IMR-90 (cell line): ENCODE measurements around the gene PTPRG. TPM values are rescaled to one million over a fixed set of nuclear protein-coding genes. Genes with fewer than 3 reads are reported as not detected.

ENCODE experiments used
- ATAC-seq: fragments of 200-7000 bp; cut with Tn5 transposase; 2 replicates; pipeline ENCODE4 v1.9.1; 2020; ENCODE audit warnings: low read depth, mild to moderate bottlenecking, moderate library complexity
- BruUV-seq: library from RNA; stranded (reverse); fragments of 400-500 nt; replicated peaks from 2 replicates; lab custom pipeline; 2021; lab: Mats Ljungman, UMichigan
- CTCF ChIA-PET: fragments of 300-600 bp; formaldehyde crosslinking; extraction: SDS; loops from one replicate; lab custom pipeline; 2021; ENCODE audit warnings: antibody characterized with exemption; lab: Yijun Ruan, JAX
- POLR2A ChIA-PET: fragments of 300-600 bp; sonication (Branson Sonifier 250); formaldehyde crosslinking; loops from one replicate; lab custom pipeline; 2022; ENCODE audit warnings: antibody characterized with exemption; ENCODE audit not compliant: unreplicated experiment; lab: Charles Lee
- DNase-seq: peaks from one replicate; pipeline ENCODE4 v3.0.0; 2013
- H2AFZ ChIP-seq: replicated peaks from 2 replicates; pipeline ENCODE3; 2013; ENCODE audit warnings: low read length, mild to moderate bottlenecking; ENCODE audit not compliant: poor library complexity
- H2AK5ac ChIP-seq: 2 replicates; pipeline ENCODE4 v1.6.1; 2013; ENCODE audit warnings: low read depth, low read length, inconsistent platforms
- H2AK9ac ChIP-seq: replicated peaks from 2 replicates; pipeline ENCODE3; 2013; ENCODE audit warnings: mild to moderate bottlenecking, low read depth, low read length, moderate library complexity; ENCODE audit not compliant: poor library complexity
- H2BK120ac ChIP-seq: 2 replicates; pipeline ENCODE4 v1.6.1; 2013; ENCODE audit warnings: low read depth, low read length, inconsistent platforms
- H2BK15ac ChIP-seq: 3 replicates; pipeline ENCODE4 v1.6.1; 2013; ENCODE audit warnings: low read depth, low read length, inconsistent platforms
- H2BK20ac ChIP-seq: 2 replicates; pipeline ENCODE4 v1.6.1; 2013; ENCODE audit warnings: low read depth, mild to moderate bottlenecking, inconsistent platforms, low read length, moderate library complexity
- H2BK5ac ChIP-seq: 2 replicates; pipeline ENCODE4 v1.6.1; 2013; ENCODE audit warnings: mild to moderate bottlenecking, low read depth, low read length, inconsistent platforms; ENCODE audit not compliant: poor library complexity, severe bottlenecking
- H3K14ac ChIP-seq: replicated peaks from 2 replicates; pipeline ENCODE4 v1.6.1; 2013; ENCODE audit warnings: low read depth, low read length, inconsistent platforms
- H3K18ac ChIP-seq: 2 replicates; pipeline ENCODE4 v1.6.1; 2013; ENCODE audit warnings: low read depth, low read length, control low read depth
- H3K23ac ChIP-seq: 2 replicates; pipeline ENCODE4 v1.6.1; 2013; ENCODE audit warnings: low read depth, low read length, inconsistent platforms
- H3K27ac ChIP-seq: 2 replicates; pipeline ENCODE4 v1.5.1; 2013; ENCODE audit warnings: mild to moderate bottlenecking, control low read depth, low read length; ENCODE audit not compliant: insufficient read depth
- H3K27me3 ChIP-seq: 2 replicates; pipeline ENCODE4 v1.6.1; 2013; ENCODE audit warnings: low read length; ENCODE audit not compliant: control insufficient read depth, insufficient read depth
- H3K36me3 ChIP-seq: 2 replicates; pipeline ENCODE4 v1.6.1; 2013; ENCODE audit warnings: low read length, mixed read lengths; ENCODE audit not compliant: control insufficient read depth, insufficient read depth
- H3K4ac ChIP-seq: 2 replicates; pipeline ENCODE4 v1.6.1; 2013; ENCODE audit warnings: low read depth, low read length, inconsistent platforms
- H3K4me1 ChIP-seq: 2 replicates; pipeline ENCODE4 v1.6.1; 2013; ENCODE audit warnings: low read length, mixed read lengths; ENCODE audit not compliant: control insufficient read depth, insufficient read depth
- H3K4me2 ChIP-seq: 2 replicates; pipeline ENCODE4 v1.6.1; 2013; ENCODE audit warnings: low read depth, mild to moderate bottlenecking, control low read depth, low read length, moderate library complexity
- H3K4me3 ChIP-seq: 2 replicates; pipeline ENCODE4 v1.5.1; 2013; ENCODE audit warnings: low read depth, mild to moderate bottlenecking, control low read depth, low read length, moderate library complexity; ENCODE audit not compliant: insufficient read depth
- H3K56ac ChIP-seq: 2 replicates; pipeline ENCODE4 v1.6.1; 2013; ENCODE audit warnings: low read length, inconsistent platforms; ENCODE audit not compliant: insufficient read depth; ENCODE audit errors: extremely low read depth
- H3K79me1 ChIP-seq, 2 experiments: 2 replicates each; pipeline ENCODE4 v1.6.1; 2013; ENCODE audit warnings: low read length in 2 of 2, inconsistent platforms in 1 of 2, low read depth in 1 of 2
- H3K9ac ChIP-seq: 2 replicates; pipeline ENCODE4 v1.6.1; 2013; ENCODE audit warnings: low read depth, low read length, control low read depth
- H3K9me1 ChIP-seq: 2 replicates; pipeline ENCODE4 v1.6.1; 2013; ENCODE audit warnings: low read length, inconsistent platforms; ENCODE audit not compliant: insufficient read depth
- H3K9me3 ChIP-seq: 2 replicates; pipeline ENCODE4 v1.6.1; 2013; ENCODE audit warnings: low read length; ENCODE audit not compliant: control insufficient read depth, insufficient read depth
- H4K20me1 ChIP-seq: 2 replicates; pipeline ENCODE4 v1.6.1; 2013; ENCODE audit warnings: low read length, inconsistent platforms; ENCODE audit not compliant: insufficient read depth
- H4K5ac ChIP-seq: 2 replicates; pipeline ENCODE4 v1.6.1; 2013; ENCODE audit warnings: mild to moderate bottlenecking, low read depth, low read length, control low read depth
- H4K8ac ChIP-seq, 2 experiments: 2 replicates each; pipeline ENCODE4 v1.6.1; 2013; ENCODE audit warnings: low read depth in 2 of 2, low read length in 2 of 2, control low read depth in 1 of 2, inconsistent platforms in 1 of 2
- H4K91ac ChIP-seq: 2 replicates; pipeline ENCODE4 v1.6.1; 2013; ENCODE audit warnings: low read depth, low read length, inconsistent platforms; ENCODE audit not compliant: insufficient read depth
- BHLHE40 ChIP-seq: fragments of 150-350 bp; IDR thresholded peaks from 2 replicates; pipeline ENCODE4 v1.6.1; 2016; ENCODE audit warnings: mild to moderate bottlenecking, low read depth, low read length
- CEBPB ChIP-seq: IDR thresholded peaks from 2 replicates; pipeline ENCODE4 v1.6.1; 2012; ENCODE audit warnings: low read depth, low read length, improper control_type of control experiment
- CHD1 ChIP-seq: IDR thresholded peaks from 2 replicates; pipeline ENCODE4 v1.6.1; 2012; ENCODE audit warnings: low read depth, low read length, improper control_type of control experiment
- CTCF ChIP-seq: conservative IDR thresholded peaks from 2 replicates; pipeline ENCODE4 v1.5.1; 2012; ENCODE audit warnings: mild to moderate bottlenecking, low read depth, low read length, improper control_type of control experiment
- ELK1 ChIP-seq: fragments of 150-350 bp; IDR thresholded peaks from 2 replicates; pipeline ENCODE4 v1.6.1; 2016; ENCODE audit warnings: low read depth, mild to moderate bottlenecking, low read length, moderate library complexity, borderline replicate concordance
- FOS ChIP-seq: fragments of 150-350 bp; IDR thresholded peaks from 2 replicates; pipeline ENCODE4 v1.6.1; 2016; ENCODE audit warnings: low read depth, low read length
- MAFK ChIP-seq: IDR thresholded peaks from 2 replicates; pipeline ENCODE4 v1.6.1; 2012; ENCODE audit warnings: low read depth, low read length, improper control_type of control experiment
- MAZ ChIP-seq: IDR thresholded peaks from 2 replicates; pipeline ENCODE4 v1.6.1; 2012; ENCODE audit warnings: low read depth, mild to moderate bottlenecking, low read length, improper control_type of control experiment, moderate library complexity, borderline replicate concordance
- MXI1 ChIP-seq: IDR thresholded peaks from 2 replicates; pipeline ENCODE4 v1.6.1; 2012; ENCODE audit warnings: low read depth, mild to moderate bottlenecking, low read length, moderate library complexity, borderline replicate concordance
- NFE2L2 ChIP-seq: fragments of 150-350 bp; IDR thresholded peaks from 2 replicates; pipeline ENCODE4 v1.6.1; 2016; ENCODE audit warnings: low read depth, mild to moderate bottlenecking, low read length
- POLR2A ChIP-seq: IDR thresholded peaks from 2 replicates; pipeline ENCODE4 v1.6.1; 2012; ENCODE audit warnings: mild to moderate bottlenecking, low read depth, low read length
- RAD21 ChIP-seq: IDR thresholded peaks from 2 replicates; pipeline ENCODE4 v1.6.1; 2012; ENCODE audit warnings: low read length, improper control_type of control experiment
- RCOR1 ChIP-seq: IDR thresholded peaks from 2 replicates; pipeline ENCODE4 v1.6.1; 2012; ENCODE audit warnings: mild to moderate bottlenecking, low read length, improper control_type of control experiment; ENCODE audit not compliant: insufficient replicate concordance
- RFX5 ChIP-seq: IDR thresholded peaks from 2 replicates; pipeline ENCODE4 v1.8.0; 2012; ENCODE audit warnings: low read depth, mild to moderate bottlenecking, low read length, moderate library complexity
- SMC3 ChIP-seq: fragments of 150-350 bp; IDR thresholded peaks from 2 replicates; pipeline ENCODE4 v1.6.1; 2016; ENCODE audit warnings: low read depth, mild to moderate bottlenecking, antibody characterized with exemption, low read length, moderate library complexity
- WGBS, 2 experiments: methylation state at CpG; one replicate each; pipeline versions ENCODE4 v1.1.5 to v1.1.7; 2013; ENCODE audit warnings: missing lambda C conversion rate in 2 of 2; ENCODE audit not compliant: insufficient read length in 1 of 2; ENCODE audit errors: extremely low coverage in 2 of 2; 5-methylcytosine and 5-hydroxymethylcytosine counted together
- dilution Hi-C: fragments of 300-500 bp; cut with HindIII; formaldehyde crosslinking; loops from one replicate; pipeline ENCODE4 v1.14.3; 2018; ENCODE audit warnings: low sequenced_read_pairs; ENCODE audit not compliant: unreplicated experiment
- in situ Hi-C: fragments of 300-500 bp; cut with MboI; formaldehyde crosslinking; loops from 3 replicates; pipeline ENCODE4 v1.14.3; 2019; ENCODE audit warnings: low sequenced_read_pairs, inconsistent platforms, mixed read lengths
- intact Hi-C: fragments of 100-400 bp; cut with micrococcal nuclease; formaldehyde crosslinking; loops from 2 replicates; pipeline ENCODE4 v1.10.0; 2022
- polyA plus RNA-seq, 3 experiments: library from polyadenylated mRNA; depleted of rRNA; stranded (reverse); fragments of >200 nt; gene quantifications; 2 replicates each; pipeline ENCODE4 v1.2.3, GENCODE V29; 2012; ENCODE audit warnings: low replicate concordance in 1 of 3
- total RNA-seq: library from RNA; depleted of rRNA; stranded (reverse); fragments of >200 nt; gene quantifications from 2 replicates; pipeline ENCODE4 v1.2.3, GENCODE V29; 2012
- TF ChIP-seq, protein P1 (sequence below): fragments of 150-350 bp; IDR thresholded peaks from 2 replicates; pipeline ENCODE4 v1.6.1; 2017; ENCODE audit warnings: mild to moderate bottlenecking, antibody characterized with exemption, low read length, low read depth

The PTPRG gene
- total and polyA plus RNA-seq, 2 of the 4 experiments (the other 2 are of a cell fraction): 7.7 to 31.0 TPM

- no peak overlapping the region for H3K4ac ChIP-seq
- H3K9me1 ChIP-seq: no peaks in the 10 kb centered on the region; the same call in 1 of the 2 replicates
- no peaks in the 10 kb centered on the region for H4K20me1 ChIP-seq
- DNase-seq (no peak), ATAC-seq (no peak)
- in situ Hi-C loops (loop anchor here (10.0 to 25.0 kb wide), 2 partner anchors 351 to 1034 kb away; no protein-coding TSS in a partner anchor), dilution Hi-C loops (no loop called here), intact Hi-C loops (loop anchor here (5.0 kb wide), 1 partner anchor 129 kb away; no protein-coding TSS in a partner anchor)
- no peak overlapping the region for H3K27ac ChIP-seq
- no peak overlapping the region for H3K23ac ChIP-seq
- H2BK120ac ChIP-seq: no peak overlapping the region
- H3K79me1 ChIP-seq: no peaks in the 10 kb centered on the region
- no peak overlapping the region for H2BK20ac ChIP-seq
- peaks cover 8% of the 10 kb centered on the region for H3K36me3 ChIP-seq
- H4K5ac ChIP-seq: no peak overlapping the region
- WGBS, 2 experiments: 95% methylated on average over 8 of the region's 19 CpGs; no CpG with 5 or more reads in 1 of the 2 experiments
- BruUV-seq: no TSS peak
- H2AK9ac ChIP-seq: no peak overlapping the region
- H3K4me2 ChIP-seq: no peak overlapping the region
- POLR2A ChIA-PET: no interaction called here
- H2AK5ac ChIP-seq: no peak overlapping the region
- TF ChIP-seq RCOR1 (no peak), MAFK (no peak), MXI1 (no peak), ELK1 (no peak), CHD1 (no peak), CEBPB (no peak), MAZ (no peak), FOS (no peak), SMC3 (no peak), POLR2A (no peak), BHLHE40 (no peak), RAD21 (no peak), NFE2L2 (no peak), CTCF (no peak), RFX5 (no peak)
- TF ChIP-seq, protein P1, sequence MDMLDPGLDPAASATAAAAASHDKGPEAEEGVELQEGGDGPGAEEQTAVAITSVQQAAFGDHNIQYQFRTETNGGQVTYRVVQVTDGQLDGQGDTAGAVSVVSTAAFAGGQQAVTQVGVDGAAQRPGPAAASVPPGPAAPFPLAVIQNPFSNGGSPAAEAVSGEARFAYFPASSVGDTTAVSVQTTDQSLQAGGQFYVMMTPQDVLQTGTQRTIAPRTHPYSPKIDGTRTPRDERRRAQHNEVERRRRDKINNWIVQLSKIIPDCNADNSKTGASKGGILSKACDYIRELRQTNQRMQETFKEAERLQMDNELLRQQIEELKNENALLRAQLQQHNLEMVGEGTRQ: no peak
- no peak overlapping the region for H3K56ac ChIP-seq
- H3K9me3 ChIP-seq: no peaks in the 10 kb centered on the region
- no peaks in the 10 kb centered on the region for H3K4me1 ChIP-seq
- no peak overlapping the region for H4K8ac ChIP-seq
- CTCF ChIA-PET: no interaction called here
- no peak overlapping the region for H4K91ac ChIP-seq
- H3K14ac ChIP-seq: no peak overlapping the region
- no peak overlapping the region for H2BK15ac ChIP-seq
- H2AFZ ChIP-seq: no peak overlapping the region
- no peak overlapping the region for H3K4me3 ChIP-seq
- H3K27me3 ChIP-seq: no peaks in the 10 kb centered on the region
- H2BK5ac ChIP-seq: no peak overlapping the region
- no peak overlapping the region for H3K18ac ChIP-seq
- no peak overlapping the region for H3K9ac ChIP-seq
These were observed 642.2 kb downstream of the PTPRG start for GRCh38 chr3:62203561-62203960.
